Nephron (organoid): ENCODE results near the gene KIF26B.

ENCODE experiments used
- H3K27ac Mint-ChIP-seq, 3 experiments: 2 replicates each; pipeline ENCODE4 v1.8.0; 2020; ENCODE audit warnings: mixed read lengths in 3 of 3, mild to moderate bottlenecking in 2 of 3, moderate library complexity in 1 of 3
- H3K27me3 Mint-ChIP-seq: 2 replicates; pipeline ENCODE4 v1.8.0; 2021; ENCODE audit warnings: low read depth, mild to moderate bottlenecking, moderate library complexity, mixed read lengths
- H3K36me3 Mint-ChIP-seq: 2 replicates; pipeline ENCODE4 v1.8.0; 2020; ENCODE audit warnings: low read depth, mixed read lengths
- H3K4me1 Mint-ChIP-seq: 2 replicates; pipeline ENCODE4 v1.8.0; 2020; ENCODE audit warnings: mixed read lengths
- H3K4me3 Mint-ChIP-seq, 3 experiments: 2 replicates each; pipeline ENCODE4 v1.8.0; 2020; ENCODE audit warnings: mild to moderate bottlenecking in 3 of 3, mixed read lengths in 3 of 3, moderate library complexity in 2 of 3
- H3K9me3 Mint-ChIP-seq: 2 replicates; pipeline ENCODE4 v1.8.0; 2020; ENCODE audit warnings: mixed read lengths
- TF ChIP-seq, protein P1 (sequence below), 3 experiments: fragments of 200-600 bp; sonication (generic); IDR thresholded peaks; one replicate each; pipeline ENCODE4 v1.5.0; 2021; ENCODE audit warnings: antibody characterized with exemption in 3 of 3; ENCODE audit not compliant: unreplicated experiment in 3 of 3

The KIF26B gene

DNA sequence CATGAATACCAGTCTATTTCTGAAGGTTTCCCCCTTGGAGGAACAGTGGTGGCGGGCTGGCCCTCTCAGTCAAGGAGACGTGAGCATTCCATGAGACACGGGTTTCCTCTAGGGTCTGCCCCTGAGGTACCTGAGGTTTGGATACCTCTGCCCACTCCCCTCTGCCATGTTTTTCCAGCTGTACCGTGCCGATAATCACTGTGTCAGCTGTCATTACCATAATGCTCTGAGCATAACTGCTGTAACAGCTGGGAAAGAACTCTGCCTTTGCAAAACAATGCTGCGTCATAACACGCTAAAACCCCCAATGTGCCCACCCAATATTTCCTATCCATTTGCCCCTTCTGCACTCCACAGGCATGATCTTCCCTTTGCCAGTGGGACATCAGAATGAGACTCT lies 425.1 kb downstream of the KIF26B start:
- TF ChIP-seq, protein P1, sequence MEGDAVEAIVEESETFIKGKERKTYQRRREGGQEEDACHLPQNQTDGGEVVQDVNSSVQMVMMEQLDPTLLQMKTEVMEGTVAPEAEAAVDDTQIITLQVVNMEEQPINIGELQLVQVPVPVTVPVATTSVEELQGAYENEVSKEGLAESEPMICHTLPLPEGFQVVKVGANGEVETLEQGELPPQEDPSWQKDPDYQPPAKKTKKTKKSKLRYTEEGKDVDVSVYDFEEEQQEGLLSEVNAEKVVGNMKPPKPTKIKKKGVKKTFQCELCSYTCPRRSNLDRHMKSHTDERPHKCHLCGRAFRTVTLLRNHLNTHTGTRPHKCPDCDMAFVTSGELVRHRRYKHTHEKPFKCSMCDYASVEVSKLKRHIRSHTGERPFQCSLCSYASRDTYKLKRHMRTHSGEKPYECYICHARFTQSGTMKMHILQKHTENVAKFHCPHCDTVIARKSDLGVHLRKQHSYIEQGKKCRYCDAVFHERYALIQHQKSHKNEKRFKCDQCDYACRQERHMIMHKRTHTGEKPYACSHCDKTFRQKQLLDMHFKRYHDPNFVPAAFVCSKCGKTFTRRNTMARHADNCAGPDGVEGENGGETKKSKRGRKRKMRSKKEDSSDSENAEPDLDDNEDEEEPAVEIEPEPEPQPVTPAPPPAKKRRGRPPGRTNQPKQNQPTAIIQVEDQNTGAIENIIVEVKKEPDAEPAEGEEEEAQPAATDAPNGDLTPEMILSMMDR (IDR thresholded peaks at IDR 0.05; ENCODE audit: unreplicated experiment in 3 of 3): no peak
- Mint-ChIP-seq H3K27me3 (no peaks in the 10 kb centered on the region), H3K4me3 (no peak overlapping the region), H3K9me3 (no peaks in the 10 kb centered on the region), H3K27ac (no peak overlapping the region), H3K4me1 (peaks cover 74% of the 10 kb centered on the region), H3K36me3 (peaks cover 8% of the 10 kb centered on the region)

DNA sequence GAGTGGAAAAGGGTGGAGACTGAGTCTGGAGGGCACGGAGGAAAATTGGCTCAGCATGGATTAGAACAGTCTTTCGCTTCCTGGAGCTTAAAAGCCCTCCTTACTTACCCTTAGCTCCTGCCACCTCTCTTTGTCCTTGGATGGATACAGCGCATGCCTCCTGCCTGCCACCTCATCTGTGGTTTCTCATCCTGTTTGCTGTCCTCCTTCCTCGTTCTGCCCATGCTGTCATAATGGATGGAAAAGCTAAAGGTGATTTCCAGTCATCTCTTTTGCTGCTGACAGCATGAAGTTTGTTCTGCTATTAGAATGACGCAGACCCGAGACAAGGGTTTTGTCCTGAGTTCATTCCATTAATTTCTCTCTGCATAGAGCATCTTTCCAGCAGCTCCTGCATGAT lies 425.9 kb downstream of the KIF26B start:
- Mint-ChIP-seq H3K27ac (no peak overlapping the region), H3K36me3 (peaks cover 8% of the 10 kb centered on the region), H3K4me3 (no peak overlapping the region), H3K9me3 (no peaks in the 10 kb centered on the region), H3K27me3 (no peaks in the 10 kb centered on the region), H3K4me1 (peaks cover 81% of the 10 kb centered on the region)
- TF ChIP-seq, protein P1 (IDR thresholded peaks at IDR 0.05; ENCODE audit: unreplicated experiment in 3 of 3): no peak

DNA sequence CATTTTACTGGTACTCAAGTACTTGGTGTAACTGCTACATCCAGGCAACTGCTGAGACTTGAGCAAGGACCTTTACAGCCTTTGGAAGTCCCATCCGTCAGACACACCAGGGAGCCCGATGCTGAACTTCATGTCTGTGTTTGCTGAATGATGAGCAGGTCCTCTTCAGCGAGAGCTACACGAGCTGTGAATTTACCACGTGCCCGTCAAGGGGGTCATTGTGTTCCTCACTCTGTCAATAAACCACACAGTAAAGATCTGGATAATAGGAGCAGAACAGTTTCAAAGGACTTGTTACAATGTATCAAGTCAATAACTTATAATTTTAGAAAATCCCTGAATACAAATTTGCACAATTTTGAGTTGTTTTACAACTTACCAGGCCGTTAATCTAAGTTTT lies 427.2 kb downstream of the KIF26B start:
- H3K4me3 Mint-ChIP-seq: no peak overlapping the region
- TF ChIP-seq, protein P1 (IDR thresholded peaks at IDR 0.05; ENCODE audit: unreplicated experiment in 3 of 3): no peak
- H3K27ac Mint-ChIP-seq: peak overlapping the region in 2 of 3 experiments; percentile 36 to 45
- peaks cover 74% of the 10 kb centered on the region for H3K4me1 Mint-ChIP-seq
- H3K9me3 Mint-ChIP-seq: no peaks in the 10 kb centered on the region
- no peaks in the 10 kb centered on the region for H3K27me3 Mint-ChIP-seq
- H3K36me3 Mint-ChIP-seq: peaks cover 8% of the 10 kb centered on the region

DNA sequence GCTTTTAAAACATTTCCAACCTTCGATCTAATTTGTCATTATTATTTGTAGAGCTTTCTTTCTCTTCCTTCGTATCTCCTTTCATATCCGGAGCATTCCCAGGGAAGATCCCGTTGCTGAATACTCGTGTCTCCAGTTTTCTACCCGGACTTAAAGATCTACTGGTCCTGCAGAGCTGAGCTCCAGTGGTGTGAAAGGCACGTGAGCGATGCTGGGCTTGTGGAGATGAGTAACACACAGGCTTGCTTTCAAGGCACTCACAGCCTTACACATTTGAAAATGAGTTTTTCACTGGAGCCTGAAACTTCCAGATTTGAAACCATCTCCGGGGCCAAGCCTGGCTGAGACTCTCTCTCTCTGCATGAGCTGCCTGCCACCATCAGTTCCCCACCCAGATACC lies 428.3 kb downstream of the KIF26B start:
- H3K9me3 Mint-ChIP-seq: no peaks in the 10 kb centered on the region
- no peaks in the 10 kb centered on the region for H3K27me3 Mint-ChIP-seq
- peak overlapping the region; percentile 8 to 71 (median 45) for H3K27ac Mint-ChIP-seq
- H3K4me1 Mint-ChIP-seq: peaks cover 74% of the 10 kb centered on the region
- TF ChIP-seq, protein P1 (IDR thresholded peaks at IDR 0.05; ENCODE audit: unreplicated experiment in 3 of 3): no peak
- H3K4me3 Mint-ChIP-seq: peak overlapping the region in 2 of 3 experiments; percentile 18 to 50
- peaks cover 4% of the 10 kb centered on the region for H3K36me3 Mint-ChIP-seq

DNA sequence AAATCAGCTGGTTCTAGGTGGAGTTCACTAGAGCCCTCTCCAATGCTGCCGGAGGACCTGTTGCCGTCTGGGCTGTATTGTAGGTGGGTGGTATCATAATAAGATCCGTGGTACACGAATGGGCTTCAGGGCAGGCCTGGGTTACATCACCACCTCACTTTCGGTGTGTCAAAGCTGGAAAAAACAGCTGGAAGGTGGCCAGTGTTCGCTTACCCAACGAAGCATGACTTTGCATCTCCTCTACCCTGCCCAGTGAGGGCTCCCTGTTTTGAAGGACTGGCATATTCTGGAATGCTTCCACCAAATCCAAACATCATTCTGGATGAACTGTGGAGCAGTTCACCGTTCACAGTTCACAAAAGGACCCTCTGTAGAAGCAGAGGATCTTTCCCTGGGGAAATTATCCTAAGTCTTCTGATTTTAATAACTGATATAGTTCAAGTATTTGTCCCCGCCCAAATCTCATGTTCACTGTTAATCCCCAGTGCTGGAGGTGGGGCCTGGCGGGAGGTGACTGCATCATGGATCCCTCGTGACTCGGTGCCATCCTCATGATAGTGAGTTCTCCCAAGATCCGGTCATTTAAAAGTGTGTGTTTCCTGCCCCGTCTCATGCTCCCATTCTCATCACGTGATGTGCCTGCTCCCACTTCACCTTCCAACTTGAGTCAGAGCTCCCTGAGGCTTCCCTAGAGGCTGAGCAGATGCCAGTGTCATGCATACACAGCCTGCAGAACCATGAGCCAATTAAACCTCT lies 429.0 kb downstream of the KIF26B start:
- Mint-ChIP-seq H3K36me3 (peaks cover 4% of the 10 kb centered on the region), H3K4me1 (peaks cover 74% of the 10 kb centered on the region), H3K27ac (peak overlapping the region; percentile 8 to 71 (median 45)), H3K9me3 (no peaks in the 10 kb centered on the region), H3K4me3 (no peak overlapping the region), H3K27me3 (no peaks in the 10 kb centered on the region)
- TF ChIP-seq, protein P1 (IDR thresholded peaks at IDR 0.05; ENCODE audit: unreplicated experiment in 3 of 3): no peak
